Esophagus muscularis mucosa (tissue), 4 donors: ENCODE measurements around the gene CD2AP. TPM values are rescaled to one million over a fixed set of nuclear protein-coding genes. Genes with fewer than 3 reads are reported as not detected.

ENCODE experiments used
- DNase-seq: peaks from one replicate; pipeline ENCODE4 v3.0.0-alpha.2; 2017; ENCODE audit errors: extremely low spot score
- H3K27ac ChIP-seq, 4 donors: fragments of 200-600 bp; sonication (generic); replicated peaks in 1 of 4; 1 replicate in 3 of 4; 2 replicates in 1 of 4; pipeline ENCODE4 v1.5.1; 2016 to 2019; ENCODE audit warnings: mild to moderate bottlenecking in 1 of 4
- H3K27me3 ChIP-seq, 4 donors: fragments of 200-600 bp; sonication (generic); one replicate each; pipeline versions ENCODE4 v1.5.1 to v1.6.0; 2016 to 2019
- H3K36me3 ChIP-seq, 4 donors: fragments of 200-600 bp; sonication (generic); one replicate each; pipeline ENCODE4 v1.5.1; 2016 to 2019
- H3K4me1 ChIP-seq, 4 donors: fragments of 200-600 bp; sonication (generic); one replicate each; pipeline ENCODE4 v1.5.1; 2016 to 2019
- H3K4me3 ChIP-seq, 4 donors: fragments of 200-600 bp; sonication (generic); 1 replicate in 2 of 4; 2 replicates in 2 of 4; pipeline ENCODE4 v1.5.1; 2016 to 2019; ENCODE audit warnings: mild to moderate bottlenecking in 4 of 4, moderate library complexity in 1 of 4
- H3K9me3 ChIP-seq, 4 donors: fragments of 200-600 bp; sonication (generic); 1 replicate in 3 of 4; 2 replicates in 1 of 4; pipeline ENCODE4 v1.5.1; 2016 to 2019
- EP300 ChIP-seq: sonication (generic); formaldehyde crosslinking; IDR thresholded peaks from one replicate; pipeline ENCODE4 v1.6.1; 2017; ENCODE audit warnings: antibody characterized with exemption
- POLR2A ChIP-seq: fragments of 450-650 bp; IDR thresholded peaks from one replicate; pipeline ENCODE4 v1.6.1; 2017; ENCODE audit warnings: antibody characterized with exemption, moderate library complexity, mild to moderate bottlenecking, low read depth
- POLR2AphosphoS5 ChIP-seq, 2 donors: sonication (generic); formaldehyde crosslinking; IDR thresholded peaks; one replicate each; pipeline ENCODE4 v1.6.1; 2017; ENCODE audit warnings: antibody characterized with exemption in 2 of 2
- WGBS: methylation state at CpG from one replicate; pipeline ENCODE4 v1.1.5; 2018; 5-methylcytosine and 5-hydroxymethylcytosine counted together
- intact Hi-C: fragments of 100-400 bp; cut with DNase I; formaldehyde crosslinking; loops from one replicate; pipeline ENCODE4 v1.15.1; 2023
- total RNA-seq, 4 donors: library from RNA; depleted of rRNA; stranded (reverse); fragments of >200 nt; gene quantifications; one replicate each; pipeline versions ENCODE4 v1.1.0 to v1.2.1, GENCODE V29; 2016
- TF ChIP-seq, protein P1 (sequence below), 3 experiments: fragments of 200-600 bp in 2 of 3; fragments of 450-650 bp in 1 of 3; sonication (generic) in 2 of 3; IDR thresholded peaks; one replicate each; pipeline ENCODE4 v1.5.1; 2017 to 2019; ENCODE audit warnings: antibody characterized with exemption in 3 of 3, mild to moderate bottlenecking in 2 of 3, moderate library complexity in 1 of 3

The CD2AP gene
- total RNA-seq, 4 donors from 2014 or later = 17.2 to 20.7 (median 20.0) TPM

DNA sequence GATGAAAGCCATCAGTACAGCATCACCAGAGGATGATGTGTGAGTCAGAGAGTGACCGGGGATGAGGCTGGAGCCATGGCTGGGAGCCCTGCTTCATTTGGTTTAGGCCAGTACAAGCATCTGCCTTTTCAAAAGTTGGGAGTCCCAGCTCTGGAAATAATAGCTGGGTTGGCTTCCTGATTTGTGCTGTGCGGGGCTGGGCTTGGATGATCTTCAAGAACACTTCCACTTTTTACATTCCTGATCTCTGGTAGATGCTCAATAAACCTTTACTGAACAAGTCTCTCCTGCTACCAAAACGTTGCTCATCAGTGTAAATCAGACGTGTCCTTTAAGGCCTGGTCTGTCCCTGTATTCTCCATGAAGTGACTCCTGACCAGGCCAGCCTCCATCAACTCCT is 176.7 kb downstream of the CD2AP start:
- Histone ChIP-seq H3K4me1 (peaks cover 0 to 11% (median 4%) of the 10 kb centered on the region in 4 donors), H3K27me3 (no peaks in the 10 kb centered on the region), H3K27ac (no peak overlapping the region), H3K9me3 (no peaks in the 10 kb centered on the region), H3K36me3 (no peaks in the 10 kb centered on the region), H3K4me3 (no peak overlapping the region)
- TF ChIP-seq POLR2AphosphoS5 (IDR thresholded peaks at IDR 0.05) = no peak
- no peak for DNase-seq
- 81% methylated on average over 4 of the region's 4 CpGs for WGBS
- intact Hi-C loops = no loop called here

GRCh38 chr6:47655719-47656595 is 178.4 kb downstream of the CD2AP start:
- WGBS = 89% methylated on average over 7 of the region's 7 CpGs
- intact Hi-C loops = no loop called here
- no peak for DNase-seq

DNA sequence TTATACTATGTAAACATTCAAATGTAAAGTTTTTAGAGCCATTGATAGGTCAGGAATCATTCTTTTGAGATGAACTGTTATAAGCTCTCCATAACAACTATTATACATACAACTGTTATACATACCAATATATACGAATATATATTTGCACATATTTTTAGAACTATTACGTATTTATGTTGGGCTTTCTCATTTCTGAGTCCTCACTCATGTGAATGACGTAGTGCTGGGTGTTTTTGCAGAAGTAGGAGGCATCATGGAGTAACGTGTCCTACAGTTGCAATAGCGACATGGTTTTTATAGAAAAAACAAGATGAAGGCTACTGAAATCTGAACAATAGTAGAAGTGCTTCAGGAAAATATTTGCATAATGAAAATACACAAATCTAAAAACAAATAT is 184.4 kb downstream of the CD2AP start:
- Histone ChIP-seq H3K27me3 (no peaks in the 10 kb centered on the region), H3K36me3 (no peaks in the 10 kb centered on the region), H3K4me1 (no peaks in the 10 kb centered on the region), H3K27ac (no peak overlapping the region), H3K4me3 (no peak overlapping the region), H3K9me3 (no peaks in the 10 kb centered on the region)
- no peak for DNase-seq
- intact Hi-C loops = no loop called here
- WGBS = 85% methylated on average over 5 of the region's 5 CpGs
- TF ChIP-seq EP300 (no peak), POLR2AphosphoS5 (IDR thresholded peaks at IDR 0.05) (no peak), POLR2A (no peak)
- TF ChIP-seq, protein P1, sequence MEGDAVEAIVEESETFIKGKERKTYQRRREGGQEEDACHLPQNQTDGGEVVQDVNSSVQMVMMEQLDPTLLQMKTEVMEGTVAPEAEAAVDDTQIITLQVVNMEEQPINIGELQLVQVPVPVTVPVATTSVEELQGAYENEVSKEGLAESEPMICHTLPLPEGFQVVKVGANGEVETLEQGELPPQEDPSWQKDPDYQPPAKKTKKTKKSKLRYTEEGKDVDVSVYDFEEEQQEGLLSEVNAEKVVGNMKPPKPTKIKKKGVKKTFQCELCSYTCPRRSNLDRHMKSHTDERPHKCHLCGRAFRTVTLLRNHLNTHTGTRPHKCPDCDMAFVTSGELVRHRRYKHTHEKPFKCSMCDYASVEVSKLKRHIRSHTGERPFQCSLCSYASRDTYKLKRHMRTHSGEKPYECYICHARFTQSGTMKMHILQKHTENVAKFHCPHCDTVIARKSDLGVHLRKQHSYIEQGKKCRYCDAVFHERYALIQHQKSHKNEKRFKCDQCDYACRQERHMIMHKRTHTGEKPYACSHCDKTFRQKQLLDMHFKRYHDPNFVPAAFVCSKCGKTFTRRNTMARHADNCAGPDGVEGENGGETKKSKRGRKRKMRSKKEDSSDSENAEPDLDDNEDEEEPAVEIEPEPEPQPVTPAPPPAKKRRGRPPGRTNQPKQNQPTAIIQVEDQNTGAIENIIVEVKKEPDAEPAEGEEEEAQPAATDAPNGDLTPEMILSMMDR (IDR thresholded peaks at IDR 0.05) = no peak

More at GRCh38 chr6:47655719-47656595, 178.4 kb downstream of the CD2AP start:
- Histone ChIP-seq H3K27ac (no peak overlapping the region), H3K4me1 (peaks cover 0 to 8% (median 1%) of the 10 kb centered on the region in 4 donors), H3K4me3 (no peak overlapping the region), H3K36me3 (no peaks in the 10 kb centered on the region), H3K27me3 (no peaks in the 10 kb centered on the region), H3K9me3 (no peaks in the 10 kb centered on the region)
- no peak for TF ChIP-seq EP300
- TF ChIP-seq POLR2A = no peak
- TF ChIP-seq POLR2AphosphoS5 (IDR thresholded peaks at IDR 0.05) = no peak
- TF ChIP-seq, protein P1 (IDR thresholded peaks at IDR 0.05) = no peak

DNA sequence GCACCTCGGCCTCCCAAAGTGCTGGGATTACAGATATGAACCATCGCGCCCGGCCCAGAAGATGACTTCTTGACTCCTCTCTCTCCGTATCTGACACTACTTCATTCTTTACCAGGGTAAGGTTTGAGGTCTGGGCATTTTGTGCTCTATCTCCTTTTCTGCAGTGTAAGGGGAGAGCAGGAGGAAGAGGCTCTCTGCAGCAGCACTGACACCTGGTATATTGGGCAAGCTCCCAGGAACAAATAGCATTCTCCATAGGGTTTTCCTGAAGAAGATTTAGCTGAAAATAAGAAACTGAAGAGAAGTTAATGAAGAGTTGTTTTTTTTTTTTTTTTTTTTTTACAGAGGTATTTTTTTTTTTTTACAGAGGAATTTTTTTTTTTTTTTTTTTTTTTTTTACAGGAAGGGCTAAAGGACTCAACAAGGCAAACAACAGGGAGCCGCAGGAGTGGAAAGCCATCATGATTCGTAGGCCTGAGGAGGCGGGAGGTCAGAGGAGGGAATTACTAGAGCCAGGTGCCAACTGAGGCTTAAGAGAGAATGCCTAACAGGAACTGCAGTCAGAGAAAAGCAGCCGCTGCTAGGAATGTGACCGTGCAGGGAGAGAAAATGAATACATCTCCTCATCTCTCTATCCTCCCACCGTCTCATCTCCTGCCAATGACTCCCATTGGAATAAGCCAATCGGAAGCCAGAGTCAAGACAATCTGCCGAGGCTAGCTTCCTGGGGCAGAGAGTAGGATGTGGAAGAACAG is 186.1 kb downstream of the CD2AP start:
- no peak overlapping the region for H3K4me3 ChIP-seq
- no peak overlapping the region for H3K27ac ChIP-seq
- no peak for TF ChIP-seq POLR2AphosphoS5 (IDR thresholded peaks at IDR 0.05)
- no peak for TF ChIP-seq POLR2A
- TF ChIP-seq EP300 = no peak
- TF ChIP-seq, protein P1 (IDR thresholded peaks at IDR 0.05) = no peak
- H3K4me1 ChIP-seq = no peaks in the 10 kb centered on the region
- no peaks in the 10 kb centered on the region for H3K9me3 ChIP-seq
- H3K36me3 ChIP-seq = no peaks in the 10 kb centered on the region
- intact Hi-C loops = no loop called here
- H3K27me3 ChIP-seq = no peaks in the 10 kb centered on the region
- peak; percentile 34 for DNase-seq
- 82% methylated on average over 13 of the region's 13 CpGs for WGBS

DNA sequence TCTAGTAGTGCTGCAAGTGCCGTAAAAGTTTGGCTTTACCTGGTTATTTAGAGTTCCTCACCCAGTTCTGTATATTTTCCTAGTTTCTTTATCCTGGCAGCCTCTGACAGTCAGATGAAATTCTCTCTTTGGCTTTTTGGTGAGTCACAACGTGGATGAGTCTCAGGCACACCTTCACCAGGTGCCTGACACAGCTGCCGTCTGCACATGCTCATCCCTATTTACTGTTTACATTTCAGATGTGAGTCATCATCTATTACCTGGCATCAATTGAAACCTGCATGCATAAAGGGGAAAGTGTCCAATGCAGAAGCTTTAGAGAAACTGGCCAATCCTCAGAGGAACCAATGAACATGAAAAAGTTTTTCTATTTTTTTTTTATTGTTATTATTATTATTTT is 187.5 kb downstream of the CD2AP start:
- no peaks in the 10 kb centered on the region for H3K36me3 ChIP-seq
- TF ChIP-seq, protein P1 (IDR thresholded peaks at IDR 0.05) = no peak
- no peak for TF ChIP-seq POLR2A
- no peak for TF ChIP-seq POLR2AphosphoS5 (IDR thresholded peaks at IDR 0.05)
- no peak for TF ChIP-seq EP300
- no peak overlapping the region for H3K4me3 ChIP-seq
- H3K27me3 ChIP-seq = no peaks in the 10 kb centered on the region
- peak; percentile 5 for DNase-seq
- peaks cover 0 to 5% (median 0%) of the 10 kb centered on the region in 4 donors for H3K4me1 ChIP-seq
- H3K9me3 ChIP-seq = no peaks in the 10 kb centered on the region
- intact Hi-C loops = no loop called here
- H3K27ac ChIP-seq = no peak overlapping the region
- 77% methylated on average over 3 of the region's 3 CpGs for WGBS
